OCI-LY7 (cell line): Measurements from ENCODE around the gene FANCC. TPM values are rescaled to one million over a fixed set of nuclear protein-coding genes. Genes with fewer than 3 reads are reported as not detected.
"Not testable (repeated sequence)": the region's sequence is repeated elsewhere in the genome, so short reads cannot be mapped to it uniquely, and the experiment has no call there.

Experiments used
- BruUV-seq: library from RNA; stranded (reverse); fragments of 400-500 nt; replicated peaks from 2 replicates; lab custom pipeline; 2021; lab: Mats Ljungman, UMichigan
- CTCF ChIA-PET: fragments of 300-600 bp; sonication (Branson Sonifier 250); formaldehyde crosslinking; loops from one replicate; lab custom pipeline; 2022; ENCODE audit warnings: antibody characterized with exemption; ENCODE audit not compliant: unreplicated experiment; lab: Charles Lee
- POLR2A ChIA-PET: fragments of 300-600 bp; sonication (Branson Sonifier 250); formaldehyde crosslinking; loops from one replicate; lab custom pipeline; 2022; ENCODE audit warnings: antibody characterized with exemption; lab: Charles Lee
- DNase-seq: peaks from one replicate; pipeline ENCODE4 v3.0.0-alpha.2; 2015; ENCODE audit warnings: low spot score
- H2AFZ ChIP-seq: fragments of 200-600 bp; sonication (generic), shearing (Covaris generic); 2 replicates; pipeline ENCODE4 v1.6.1; 2014; ENCODE audit warnings: mild to moderate bottlenecking, antibody characterized with exemption, low read length, moderate library complexity
- H3K27ac ChIP-seq: fragments of 200-600 bp; sonication (generic); 2 replicates; pipeline ENCODE4 v1.5.1; 2014; ENCODE audit warnings: mixed run types, low read depth, mild to moderate bottlenecking, moderate library complexity, low read length, inconsistent platforms; ENCODE audit not compliant: poor library complexity, severe bottlenecking
- H3K36me3 ChIP-seq: fragments of 200-600 bp; sonication (generic); 2 replicates; pipeline ENCODE4 v1.6.1; 2014; ENCODE audit warnings: mild to moderate bottlenecking, antibody characterized with exemption, low read length, moderate library complexity, mixed read lengths; ENCODE audit not compliant: insufficient read depth
- H3K4me1 ChIP-seq: fragments of 200-600 bp; sonication (generic); 2 replicates; pipeline ENCODE4 v1.5.1; 2014; ENCODE audit warnings: mild to moderate bottlenecking, low read length; ENCODE audit not compliant: insufficient read depth, poor library complexity, severe bottlenecking
- H3K4me2 ChIP-seq: fragments of 200-600 bp; sonication (generic); 2 replicates; pipeline ENCODE4 v1.6.1; 2014; ENCODE audit warnings: mild to moderate bottlenecking, low read length
- H3K4me3 ChIP-seq: fragments of 200-600 bp; sonication (generic); 2 replicates; pipeline ENCODE4 v1.5.1; 2014; ENCODE audit warnings: mild to moderate bottlenecking, low read depth, low read length; ENCODE audit not compliant: poor library complexity, severe bottlenecking
- H3K79me2 ChIP-seq: fragments of 200-600 bp; sonication (generic); 2 replicates; pipeline ENCODE4 v1.6.1; 2016; ENCODE audit warnings: low read depth, mild to moderate bottlenecking, low read length, moderate library complexity, mixed read lengths; ENCODE audit not compliant: insufficient read depth
- H3K9me2 ChIP-seq: fragments of 200-600 bp; sonication (generic); 2 replicates; pipeline ENCODE4 v1.6.1; 2016; ENCODE audit warnings: mild to moderate bottlenecking, low read length, mixed read lengths; ENCODE audit not compliant: insufficient read depth
- H3K9me3 ChIP-seq: fragments of 200-600 bp; sonication (generic); 2 replicates; pipeline ENCODE4 v1.6.1; 2014; ENCODE audit warnings: mild to moderate bottlenecking, mixed run types, low read length, mixed read lengths
- H4K20me1 ChIP-seq: fragments of 200-600 bp; sonication (generic); 2 replicates; pipeline ENCODE4 v1.6.1; 2014; ENCODE audit warnings: mild to moderate bottlenecking, antibody characterized with exemption, low read length, moderate library complexity, mixed read lengths; ENCODE audit not compliant: insufficient read depth
- EZH2phosphoT487 ChIP-seq: fragments of 200-600 bp; sonication (generic); IDR thresholded peaks from 2 replicates; pipeline ENCODE4 v1.6.1; 2018; ENCODE audit warnings: low read depth, borderline replicate concordance, mild to moderate bottlenecking, mixed run types, antibody characterized with exemption, low read length, moderate library complexity, mixed read lengths
- intact Hi-C: fragments of 100-400 bp; cut with micrococcal nuclease; formaldehyde crosslinking; loops from one replicate; pipeline ENCODE4 v1.10.0; 2022; ENCODE audit not compliant: unreplicated experiment
- total RNA-seq, 2 experiments: library from RNA; depleted of rRNA in 1 of 2; stranded (reverse); fragments of >200 nt in 1 of 2; shearing (Covaris generic) in 1 of 2; gene quantifications; 2 replicates each; pipeline ENCODE4 v1.2.3, GENCODE V29; 2014 to 2022
- TF ChIP-seq, protein P1 (sequence below): fragments of 200-600 bp; sonication (generic); conservative IDR thresholded peaks from 2 replicates; pipeline ENCODE4 v1.5.1; 2014; ENCODE audit warnings: mild to moderate bottlenecking, antibody characterized with exemption, low read length, moderate library complexity, mixed read lengths

Gene FANCC
- total RNA-seq, 2 experiments from 2014 or later = 13.9 to 28.7 TPM

GRCh38 chr9:95296761-95297160 is 20.7 kb downstream of the FANCC start:
- no TSS peak for BruUV-seq

DNA sequence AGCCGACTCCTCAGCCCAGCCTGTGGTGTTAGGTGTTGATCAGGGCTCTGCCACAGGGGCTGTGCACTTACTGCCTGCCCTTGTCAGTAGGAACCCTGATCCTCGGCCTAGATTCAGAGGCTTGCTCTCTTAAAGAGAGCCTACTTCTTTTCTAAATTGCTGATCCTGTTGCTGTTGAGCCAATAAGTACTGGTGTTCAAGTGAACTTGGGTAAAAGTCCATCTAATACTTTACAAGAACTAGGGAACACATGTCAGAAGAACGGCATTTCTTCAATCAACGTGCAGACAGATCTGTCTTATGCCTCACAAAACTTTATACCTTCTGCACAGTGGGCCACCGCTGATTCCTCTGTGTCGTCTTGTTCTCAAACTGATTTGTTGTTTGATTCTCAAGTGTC is 24.2 kb downstream of the FANCC start:
- POLR2A ChIA-PET, H3K36me3 ChIP-seq, H3K9me3 ChIP-seq, H2AFZ ChIP-seq, CTCF ChIA-PET, H3K9me2 ChIP-seq, H3K4me1 ChIP-seq, H3K27ac ChIP-seq, H3K4me3 ChIP-seq, H3K4me2 ChIP-seq, intact Hi-C loops, H4K20me1 ChIP-seq, H3K79me2 ChIP-seq, DNase-seq, BruUV-seq: not testable (repeated sequence)

More at GRCh38 chr9:95296761-95297160, 20.7 kb downstream of the FANCC start:
- ChIA-PET CTCF (no interaction called here), POLR2A (no interaction called here)
- no peak for TF ChIP-seq EZH2phosphoT487
- intact Hi-C loops = no loop called here
- DNase-seq = no peak
- Histone ChIP-seq H3K27ac (no peak overlapping the region), H3K9me2 (no peaks in the 10 kb centered on the region), H3K4me2 (no peak overlapping the region), H3K4me1 (no peaks in the 10 kb centered on the region), H3K9me3 (no peaks in the 10 kb centered on the region), H3K36me3 (no peaks in the 10 kb centered on the region; the same call in 1 of the 2 replicates), H3K79me2 (no peaks in the 10 kb centered on the region), H3K4me3 (no peak overlapping the region), H2AFZ (no peak overlapping the region), H4K20me1 (no peaks in the 10 kb centered on the region)

DNA sequence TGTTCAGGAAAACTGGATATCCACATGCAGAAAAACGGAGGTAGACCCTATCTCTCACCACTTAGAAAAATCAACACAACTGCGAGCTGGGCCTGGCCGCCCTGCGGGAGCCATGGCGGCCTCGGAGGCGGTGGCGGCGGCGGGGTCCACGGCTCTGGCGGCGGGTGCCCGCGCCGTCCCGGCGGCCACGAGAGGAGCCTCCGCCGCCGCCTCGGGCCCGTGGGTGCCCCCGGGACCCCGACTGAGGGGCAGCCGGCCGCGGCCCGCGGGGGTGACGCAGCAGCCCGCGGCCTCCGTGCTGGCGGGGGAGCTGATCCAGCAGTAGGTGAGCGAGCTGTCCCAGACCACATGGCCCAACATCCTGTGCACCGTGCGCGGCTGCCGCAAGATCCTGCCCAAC is 25.3 kb downstream of the FANCC start:
- ChIA-PET CTCF (no interaction called here), POLR2A (interaction anchor here (0.7 kb wide), 1 partner anchor 211 kb away, joined by 4 read pairs; no protein-coding TSS in a partner anchor)
- H4K20me1 ChIP-seq = no peaks in the 10 kb centered on the region
- no peak overlapping the region for H3K4me2 ChIP-seq
- H3K4me3 ChIP-seq = no peak overlapping the region
- H3K9me3 ChIP-seq = no peaks in the 10 kb centered on the region
- no peaks in the 10 kb centered on the region for H3K79me2 ChIP-seq
- no peak for DNase-seq
- TF ChIP-seq, protein P1, sequence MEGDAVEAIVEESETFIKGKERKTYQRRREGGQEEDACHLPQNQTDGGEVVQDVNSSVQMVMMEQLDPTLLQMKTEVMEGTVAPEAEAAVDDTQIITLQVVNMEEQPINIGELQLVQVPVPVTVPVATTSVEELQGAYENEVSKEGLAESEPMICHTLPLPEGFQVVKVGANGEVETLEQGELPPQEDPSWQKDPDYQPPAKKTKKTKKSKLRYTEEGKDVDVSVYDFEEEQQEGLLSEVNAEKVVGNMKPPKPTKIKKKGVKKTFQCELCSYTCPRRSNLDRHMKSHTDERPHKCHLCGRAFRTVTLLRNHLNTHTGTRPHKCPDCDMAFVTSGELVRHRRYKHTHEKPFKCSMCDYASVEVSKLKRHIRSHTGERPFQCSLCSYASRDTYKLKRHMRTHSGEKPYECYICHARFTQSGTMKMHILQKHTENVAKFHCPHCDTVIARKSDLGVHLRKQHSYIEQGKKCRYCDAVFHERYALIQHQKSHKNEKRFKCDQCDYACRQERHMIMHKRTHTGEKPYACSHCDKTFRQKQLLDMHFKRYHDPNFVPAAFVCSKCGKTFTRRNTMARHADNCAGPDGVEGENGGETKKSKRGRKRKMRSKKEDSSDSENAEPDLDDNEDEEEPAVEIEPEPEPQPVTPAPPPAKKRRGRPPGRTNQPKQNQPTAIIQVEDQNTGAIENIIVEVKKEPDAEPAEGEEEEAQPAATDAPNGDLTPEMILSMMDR = no peak
- no peak for TF ChIP-seq EZH2phosphoT487
- H3K27ac ChIP-seq = no peak overlapping the region
- BruUV-seq = no TSS peak
- intact Hi-C loops = no loop called here
- H2AFZ ChIP-seq = no peak overlapping the region
- H3K4me1 ChIP-seq = no peaks in the 10 kb centered on the region
- H3K9me2 ChIP-seq = no peaks in the 10 kb centered on the region
- H3K36me3 ChIP-seq = no peaks in the 10 kb centered on the region; the same call in 1 of the 2 replicates

DNA sequence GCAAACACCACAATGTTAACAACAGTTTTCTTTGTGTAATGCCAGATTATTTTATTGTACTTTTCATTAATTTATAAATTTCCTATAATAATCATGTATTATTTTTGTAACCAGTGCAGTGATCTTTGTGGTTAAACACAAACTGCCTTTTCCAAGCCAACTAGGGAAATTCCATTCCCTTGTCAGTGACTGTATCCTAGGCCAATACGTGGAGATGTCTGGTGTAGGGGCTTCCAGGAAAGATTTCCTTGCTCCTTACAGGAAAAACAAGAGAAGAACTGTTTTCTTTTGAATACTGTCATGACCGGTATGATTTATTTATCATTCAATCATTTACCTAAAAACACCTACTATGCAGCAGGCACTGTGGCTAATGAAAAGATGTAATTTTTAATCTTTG is 31.4 kb downstream of the FANCC start:
- Histone ChIP-seq H3K4me3 (no peak overlapping the region), H3K27ac (no peak overlapping the region), H3K4me1 (no peaks in the 10 kb centered on the region), H3K4me2 (no peak overlapping the region), H2AFZ (no peak overlapping the region), H3K36me3 (no peaks in the 10 kb centered on the region), H3K9me2 (no peaks in the 10 kb centered on the region), H3K9me3 (peaks cover 13% of the 10 kb centered on the region; the same call in 1 of the 2 replicates), H4K20me1 (no peaks in the 10 kb centered on the region), H3K79me2 (no peaks in the 10 kb centered on the region)
- no TSS peak for BruUV-seq
- intact Hi-C loops = no loop called here
- TF ChIP-seq EZH2phosphoT487 = no peak
- TF ChIP-seq, protein P1 = no peak
- CTCF ChIA-PET = no interaction called here
- POLR2A ChIA-PET = no interaction called here
- DNase-seq = no peak
